ENCODE data around the gene COL18A1.

DNA sequence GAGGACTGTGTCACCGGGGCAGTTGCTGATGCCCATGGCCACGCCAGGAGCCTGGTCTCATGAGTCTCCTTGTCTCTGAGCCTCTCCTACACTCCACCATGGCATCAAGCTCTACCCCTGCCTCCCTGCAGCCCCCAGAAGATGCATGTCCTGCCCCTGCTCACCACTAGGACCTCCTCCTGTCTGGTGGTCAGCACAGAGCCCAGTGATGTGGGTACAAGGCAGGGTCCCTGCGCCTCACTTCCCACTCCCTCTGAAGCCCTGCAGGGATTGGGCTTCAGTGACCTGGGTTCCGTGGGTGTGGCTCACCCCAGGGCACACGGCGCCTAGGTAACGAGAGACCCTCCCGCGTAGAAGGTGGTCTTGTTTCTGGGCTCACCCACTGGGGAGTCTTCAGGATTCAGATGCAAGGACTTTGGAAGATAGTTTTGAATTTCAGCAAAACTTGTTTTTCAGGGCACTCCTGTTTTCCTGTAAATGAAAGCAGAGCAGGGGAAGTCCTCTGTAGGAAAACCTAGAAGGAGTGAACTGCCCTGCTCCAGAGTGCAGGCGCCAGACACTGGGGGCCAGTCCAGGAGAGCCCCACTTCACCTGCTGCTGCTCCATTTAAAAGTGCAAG lies 2.8 kb downstream of the COL18A1 start:
- no peak for TF ChIP-seq POLR2A (IDR thresholded peaks at IDR 0.05)
- TF ChIP-seq, protein P1, sequence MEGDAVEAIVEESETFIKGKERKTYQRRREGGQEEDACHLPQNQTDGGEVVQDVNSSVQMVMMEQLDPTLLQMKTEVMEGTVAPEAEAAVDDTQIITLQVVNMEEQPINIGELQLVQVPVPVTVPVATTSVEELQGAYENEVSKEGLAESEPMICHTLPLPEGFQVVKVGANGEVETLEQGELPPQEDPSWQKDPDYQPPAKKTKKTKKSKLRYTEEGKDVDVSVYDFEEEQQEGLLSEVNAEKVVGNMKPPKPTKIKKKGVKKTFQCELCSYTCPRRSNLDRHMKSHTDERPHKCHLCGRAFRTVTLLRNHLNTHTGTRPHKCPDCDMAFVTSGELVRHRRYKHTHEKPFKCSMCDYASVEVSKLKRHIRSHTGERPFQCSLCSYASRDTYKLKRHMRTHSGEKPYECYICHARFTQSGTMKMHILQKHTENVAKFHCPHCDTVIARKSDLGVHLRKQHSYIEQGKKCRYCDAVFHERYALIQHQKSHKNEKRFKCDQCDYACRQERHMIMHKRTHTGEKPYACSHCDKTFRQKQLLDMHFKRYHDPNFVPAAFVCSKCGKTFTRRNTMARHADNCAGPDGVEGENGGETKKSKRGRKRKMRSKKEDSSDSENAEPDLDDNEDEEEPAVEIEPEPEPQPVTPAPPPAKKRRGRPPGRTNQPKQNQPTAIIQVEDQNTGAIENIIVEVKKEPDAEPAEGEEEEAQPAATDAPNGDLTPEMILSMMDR (IDR thresholded peaks at IDR 0.05), result no peak

Measured in sigmoid colon (tissue), 3 donors.